K562 treated with DMSO at 1 percent for 24 hours (cell line): Measurements from ENCODE around the gene ACAP3. TPM values are rescaled to one million over a fixed set of nuclear protein-coding genes. Genes with fewer than 3 reads are reported as not detected.

Experiments
- total RNA-seq: library from RNA; unstranded; fragments of 300-600 nt; gene quantifications from 2 replicates; pipeline ENCODE4 v1.2.3, GENCODE V29; 2022; ENCODE audit warnings: low read depth; ENCODE audit not compliant: insufficient read depth

The ACAP3 gene
- 52.1 and 55.0 TPM in 2 replicates for total RNA-seq

GRCh38 chr1:1307923-1308755, at the start of gene ACAP3, which contains the start of gene PUSL1:
Gene ACAP3 (minus strand): TSS chr1:1307930. CDS start chr1:1307815, 115 bp downstream.
Gene PUSL1 (plus strand): TSS chr1:1308597. CDS start chr1:1308644, 47 bp downstream.

GRCh38 chr1:1349256-1350012, 41.7 kb upstream of the ACAP3 start, which contains the start of gene DVL1:
Gene DVL1 (minus strand): TSS chr1:1349418. CDS start chr1:1349065, 353 bp downstream.

DNA sequence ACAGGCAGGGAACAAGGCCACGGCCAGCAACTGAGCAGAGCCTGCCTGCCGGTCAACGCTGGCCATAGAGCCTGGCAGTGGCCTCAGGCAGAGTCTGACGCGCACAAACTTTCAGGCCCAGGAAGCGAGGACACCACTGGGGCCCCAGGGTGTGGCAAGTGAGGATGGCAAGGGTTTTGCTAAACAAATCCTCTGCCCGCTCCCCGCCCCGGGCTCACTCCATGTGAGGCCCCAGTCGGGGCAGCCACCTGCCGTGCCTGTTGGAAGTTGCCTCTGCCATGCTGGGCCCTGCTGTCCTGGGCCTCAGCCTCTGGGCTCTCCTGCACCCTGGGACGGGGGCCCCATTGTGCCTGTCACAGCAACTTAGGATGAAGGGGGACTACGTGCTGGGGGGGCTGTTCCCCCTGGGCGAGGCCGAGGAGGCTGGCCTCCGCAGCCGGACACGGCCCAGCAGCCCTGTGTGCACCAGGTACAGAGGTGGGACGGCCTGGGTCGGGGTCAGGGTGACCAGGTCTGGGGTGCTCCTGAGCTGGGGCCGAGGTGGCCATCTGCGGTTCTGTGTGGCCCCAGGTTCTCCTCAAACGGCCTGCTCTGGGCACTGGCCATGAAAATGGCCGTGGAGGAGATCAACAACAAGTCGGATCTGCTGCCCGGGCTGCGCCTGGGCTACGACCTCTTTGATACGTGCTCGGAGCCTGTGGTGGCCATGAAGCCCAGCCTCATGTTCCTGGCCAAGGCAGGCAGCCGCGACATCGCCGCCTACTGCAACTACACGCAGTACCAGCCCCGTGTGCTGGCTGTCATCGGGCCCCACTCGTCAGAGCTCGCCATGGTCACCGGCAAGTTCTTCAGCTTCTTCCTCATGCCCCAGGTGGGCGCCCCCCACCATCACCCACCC, 23.6 kb upstream of the ACAP3 start, which contains the start of gene TAS1R3:
Gene TAS1R3 (plus strand): TSS at position 213 of the 898 bp plus-strand sequence. CDS start 66 bp downstream, at position 279.

DNA sequence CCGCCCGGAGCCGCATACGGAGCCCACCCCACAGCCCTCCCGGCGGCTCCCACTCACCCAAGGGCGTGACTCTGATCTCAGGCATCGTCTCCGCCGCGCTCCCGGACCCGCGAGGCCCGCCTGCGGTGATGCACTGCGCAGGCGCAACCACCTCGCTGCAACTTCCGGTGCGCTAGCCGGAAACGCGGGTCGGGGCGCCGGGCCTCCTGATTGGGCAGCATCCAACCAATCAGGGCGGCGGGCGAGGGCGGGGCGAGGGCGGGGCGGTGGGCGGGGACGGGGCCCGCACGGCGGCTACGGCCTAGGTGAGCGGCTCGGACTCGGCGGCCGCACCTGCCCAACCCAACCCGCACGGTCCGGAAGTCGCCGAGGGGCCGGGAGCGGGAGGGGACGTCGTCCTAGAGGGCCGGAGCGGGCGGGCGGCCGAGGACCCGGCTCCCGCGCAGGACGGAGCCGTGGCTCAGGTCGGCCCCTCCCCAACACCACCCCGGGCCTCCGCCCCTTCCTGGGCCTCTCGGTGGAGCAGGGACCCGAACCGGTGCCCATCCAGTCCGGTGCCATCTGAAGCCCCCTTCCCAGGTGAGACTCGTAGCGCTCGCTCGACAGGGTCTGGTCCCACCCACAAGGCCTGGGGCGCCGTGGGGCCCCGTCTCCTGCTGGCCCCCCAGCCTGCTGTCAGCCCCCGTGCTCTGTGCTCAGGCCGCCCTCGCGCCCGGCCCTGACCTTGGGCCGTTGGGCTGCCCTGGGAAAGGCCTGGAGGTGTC, 17.0 kb upstream of the ACAP3 start, which contains the start of the genes CPTP and INTS11:
Gene CPTP (plus strand): TSS at position 279 of the 764 bp plus-strand sequence. CDS start 2,109 bp downstream, outside the sequence.
Gene INTS11 (minus strand): TSS at position 137 of the 764 bp plus-strand sequence. CDS start 52 bp downstream, at position 85.

GRCh38 chr1:1273512-1274298, 34.0 kb downstream of the ACAP3 start, which contains the start of gene UBE2J2:
Gene UBE2J2 (minus strand): TSS chr1:1273854. CDS start chr1:1267992, 5,862 bp downstream.

GRCh38 chr1:1246577-1247340, 61.0 kb downstream of the ACAP3 start, which contains the start of gene C1QTNF12:
Gene C1QTNF12 (minus strand): TSS chr1:1246722. CDS start chr1:1246690, 32 bp downstream.

Other genes with a start within 250 kb of the ACAP3 start
- not detected in 2 replicates for gene RNF223, start 233.6 kb downstream of the ACAP3 start, total RNA-seq
- gene C1orf159, start 191.8 kb downstream of the ACAP3 start, total RNA-seq: 20.6 and 26.3 TPM in 2 replicates
- not detected in 2 replicates for gene TTLL10, start 134.1 kb downstream of the ACAP3 start, total RNA-seq
- not detected in 2 replicates for gene TNFRSF18, start 101.3 kb downstream of the ACAP3 start, total RNA-seq
- gene TNFRSF4, start 93.8 kb downstream of the ACAP3 start, total RNA-seq: 0.75 and 1.9 TPM in 2 replicates
- gene SDF4, start 75.9 kb downstream of the ACAP3 start, total RNA-seq: 276 and 297 TPM in 2 replicates
- gene B3GALT6, start 75.7 kb downstream of the ACAP3 start, total RNA-seq: 17.9 and 21.2 TPM in 2 replicates
- 1.9 and 2.5 TPM in 2 replicates for gene C1QTNF12, start 61.2 kb downstream of the ACAP3 start, total RNA-seq
- gene UBE2J2, start 34.1 kb downstream of the ACAP3 start, total RNA-seq: 114 and 118 TPM in 2 replicates
- gene SCNN1D, start 27.5 kb downstream of the ACAP3 start, total RNA-seq: 3.8 TPM in 2 replicates
- 69.9 and 85.1 TPM in 2 replicates for gene PUSL1, start 667 bp upstream of the ACAP3 start, total RNA-seq
- gene INTS11, start 16.7 kb upstream of the ACAP3 start, total RNA-seq: 216 and 263 TPM in 2 replicates
- 45.4 and 53.2 TPM in 2 replicates for gene CPTP, start 16.9 kb upstream of the ACAP3 start, total RNA-seq
- 0.57 and 0.95 TPM in 2 replicates for gene TAS1R3, start 23.4 kb upstream of the ACAP3 start, total RNA-seq
- gene DVL1, start 41.5 kb upstream of the ACAP3 start, total RNA-seq: 103 and 116 TPM in 2 replicates
- 13.8 and 17.2 TPM in 2 replicates for gene MXRA8, start 50.6 kb upstream of the ACAP3 start, total RNA-seq
- gene AURKAIP1, start 67.3 kb upstream of the ACAP3 start, total RNA-seq: 342 and 344 TPM in 2 replicates
- 98.9 and 121 TPM in 2 replicates for gene CCNL2, start 91.4 kb upstream of the ACAP3 start, total RNA-seq
- gene MRPL20, start 99.4 kb upstream of the ACAP3 start, total RNA-seq: 141 and 157 TPM in 2 replicates
- gene ANKRD65, start 113.3 kb upstream of the ACAP3 start, total RNA-seq: not detected in 2 replicates
- 22.4 and 26.0 TPM in 2 replicates for gene VWA1, start 127.8 kb upstream of the ACAP3 start, total RNA-seq
- 0.24 TPM in 1 of 2 replicates, not detected in the other for gene ATAD3C, start 141.8 kb upstream of the ACAP3 start, total RNA-seq
- 24.3 and 26.9 TPM in 2 replicates for gene ATAD3B, start 163.8 kb upstream of the ACAP3 start, total RNA-seq
- 93.9 and 102 TPM in 2 replicates for gene ATAD3A, start 204.2 kb upstream of the ACAP3 start, total RNA-seq
- gene TMEM240, start 232.7 kb upstream of the ACAP3 start, total RNA-seq: 2.1 and 3.4 TPM in 2 replicates